Measurements from ENCODE around the gene FBXL17. TPM values are rescaled to one million over a fixed set of nuclear protein-coding genes. Genes with fewer than 3 reads are reported as not detected.
A peak's percentile ranks its signal among the peaks of the same experiment; 100 is the strongest.

FBXL17 gene
- total and polyA plus RNA-seq, 2 experiments from 2014 or later: 1.8 to 13.1 TPM

DNA sequence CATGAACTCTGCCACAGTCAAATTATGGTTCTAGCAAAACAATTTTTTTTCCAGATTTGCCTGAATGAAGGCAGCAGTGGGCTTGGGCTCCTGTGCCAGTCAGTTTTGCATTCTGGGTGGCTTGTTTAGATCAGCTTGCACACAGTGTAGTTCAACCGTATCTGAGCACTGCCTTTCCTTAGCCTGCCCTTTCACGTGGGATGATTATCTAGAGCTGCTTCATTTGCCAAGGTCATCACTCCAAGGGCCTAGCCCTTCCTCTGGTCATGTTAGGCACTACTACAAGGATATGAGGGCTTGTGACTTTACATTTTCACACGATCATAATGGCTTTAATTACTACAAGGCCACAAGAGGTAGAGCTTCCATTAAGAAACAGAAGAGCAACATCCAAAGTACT, 560.6 kb downstream of the FBXL17 start:
- Histone ChIP-seq H3K4me2 (ENCODE audit: unreplicated experiment) (no peak overlapping the region), H3K27ac (no peak overlapping the region), H4K20me1 (ENCODE audit: insufficient read depth) (no peaks in the 10 kb centered on the region), H3K4me3 (no peak overlapping the region), H3K4me1 (ENCODE audit: insufficient read depth) (peaks cover 3% of the 10 kb centered on the region; the same call in 1 of the 2 replicates), H3K36me3 (ENCODE audit: low read depth) (no peaks in the 10 kb centered on the region), H3F3A (ENCODE audit: insufficient read depth) (peaks cover 8% of the 10 kb centered on the region), H3K9me2 (ENCODE audit: insufficient read depth) (no peaks in the 10 kb centered on the region), H3K27me3 (replicated peaks; ENCODE audit: insufficient read depth) (no peaks in the 10 kb centered on the region), H3K79me2 (ENCODE audit: insufficient read depth) (no peaks in the 10 kb centered on the region), H3K9ac (no peak overlapping the region), H2AFZ (no peak overlapping the region), H3K9me3 (ENCODE audit: low read depth) (no peaks in the 10 kb centered on the region)
- in situ Hi-C loops (cut with MboI): no loop called here
- 93 to 95% methylated on average over 3 of the region's 3 CpGs for WGBS, 2 experiments (ENCODE audit: low coverage in 1 of 2, low lambda C conversion rate in 2 of 2, missing lambda C conversion rate in 2 of 2)
- TF ChIP-seq EZH2phosphoT487 (IDR thresholded peaks at IDR 0.05; ENCODE audit: insufficient read depth, low read depth): no peak
- no peak for TF ChIP-seq EZH2 (IDR thresholded peaks at IDR 0.05; ENCODE audit: insufficient read depth, poor library complexity, severe bottlenecking)
- DNase-seq: no peak

DNA sequence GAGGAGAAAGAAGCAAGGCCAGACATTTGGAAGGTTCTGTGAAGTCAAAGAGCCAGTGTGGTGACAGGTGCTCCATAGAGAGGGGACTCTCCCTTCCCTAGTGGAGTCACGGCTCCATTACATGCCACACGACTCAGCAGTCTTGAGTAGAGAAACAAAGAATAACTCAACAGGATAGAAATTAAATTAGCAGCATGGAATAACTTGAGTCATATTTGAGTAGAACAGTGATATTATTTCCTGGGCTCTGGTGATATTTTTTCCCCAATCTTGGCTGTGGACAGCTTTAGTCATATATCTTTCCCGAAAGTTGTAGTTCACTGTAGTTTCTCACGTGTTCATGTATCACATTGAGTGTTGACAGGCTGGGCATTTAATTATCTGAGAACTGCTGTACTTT, 561.5 kb downstream of the FBXL17 start:
- DNase-seq: peak; percentile 48
- H3K36me3 ChIP-seq (ENCODE audit: low read depth): no peaks in the 10 kb centered on the region
- H3K9ac ChIP-seq: no peak overlapping the region
- H4K20me1 ChIP-seq (ENCODE audit: insufficient read depth): no peaks in the 10 kb centered on the region
- H2AFZ ChIP-seq: no peak overlapping the region
- no peak overlapping the region for H3K4me2 ChIP-seq (ENCODE audit: unreplicated experiment)
- TF ChIP-seq EZH2 (IDR thresholded peaks at IDR 0.05; ENCODE audit: insufficient read depth, poor library complexity, severe bottlenecking) (no peak), EZH2phosphoT487 (IDR thresholded peaks at IDR 0.05; ENCODE audit: insufficient read depth, low read depth) (0 out of 2 replicates have a peak, but pooled peaks have one; percentile 41)
- H3K79me2 ChIP-seq (ENCODE audit: insufficient read depth): no peaks in the 10 kb centered on the region
- H3K9me2 ChIP-seq (ENCODE audit: insufficient read depth): no peaks in the 10 kb centered on the region
- no peaks in the 10 kb centered on the region for H3K9me3 ChIP-seq (ENCODE audit: low read depth)
- WGBS, 2 experiments (ENCODE audit: low coverage in 1 of 2, low lambda C conversion rate in 2 of 2, missing lambda C conversion rate in 2 of 2): 18 to 20% methylated on average over 4 of the region's 4 CpGs
- H3K27me3 ChIP-seq (replicated peaks; ENCODE audit: insufficient read depth): no peaks in the 10 kb centered on the region
- no peak overlapping the region for H3K27ac ChIP-seq
- H3K4me3 ChIP-seq: no peak overlapping the region
- peaks cover 3% of the 10 kb centered on the region; the same call in 1 of the 2 replicates for H3K4me1 ChIP-seq (ENCODE audit: insufficient read depth)
- H3F3A ChIP-seq (ENCODE audit: insufficient read depth): peaks cover 8% of the 10 kb centered on the region
- in situ Hi-C loops (cut with MboI): no loop called here

DNA sequence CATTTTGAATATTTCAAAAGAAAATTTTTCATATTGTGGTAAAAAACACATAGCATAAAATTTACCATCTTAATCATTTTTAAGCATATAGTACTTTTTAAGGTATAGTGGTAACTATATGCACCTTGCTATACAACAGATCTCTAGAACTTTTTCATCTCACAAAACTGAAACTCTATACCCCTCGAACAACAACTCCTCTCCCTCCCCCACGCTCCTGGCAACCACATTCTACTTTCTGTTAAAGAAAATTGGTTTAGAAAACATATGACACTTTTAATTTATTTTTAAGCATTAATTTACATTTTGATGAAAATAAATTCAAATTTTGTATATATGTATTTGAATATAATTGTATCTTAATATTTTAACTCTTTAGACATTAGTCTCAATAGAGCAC, 563.9 kb downstream of the FBXL17 start:
- whole genome bisulfite sequencing, 2 experiments (ENCODE audit: low coverage in 1 of 2, low lambda C conversion rate in 2 of 2, missing lambda C conversion rate in 2 of 2): 62 to 63% methylated on average over 2 of the region's 2 CpGs
- H3K27me3 ChIP-seq (replicated peaks; ENCODE audit: insufficient read depth): no peaks in the 10 kb centered on the region
- no peak overlapping the region for H2AFZ ChIP-seq
- peaks cover 8% of the 10 kb centered on the region for H3K4me1 ChIP-seq (ENCODE audit: insufficient read depth)
- no peak overlapping the region for H3K27ac ChIP-seq
- no peaks in the 10 kb centered on the region for H3K36me3 ChIP-seq (ENCODE audit: low read depth)
- H3K9me2 ChIP-seq (ENCODE audit: insufficient read depth): no peaks in the 10 kb centered on the region
- H3K9me3 ChIP-seq (ENCODE audit: low read depth): no peaks in the 10 kb centered on the region
- H3F3A ChIP-seq (ENCODE audit: insufficient read depth): peaks cover 8% of the 10 kb centered on the region
- no peak for TF ChIP-seq EZH2phosphoT487 (IDR thresholded peaks at IDR 0.05; ENCODE audit: insufficient read depth, low read depth)
- no peak for TF ChIP-seq EZH2 (IDR thresholded peaks at IDR 0.05; ENCODE audit: insufficient read depth, poor library complexity, severe bottlenecking)
- no peak overlapping the region for H3K4me3 ChIP-seq
- no peak for DNase-seq
- H4K20me1 ChIP-seq (ENCODE audit: insufficient read depth): no peaks in the 10 kb centered on the region
- no peak overlapping the region for H3K4me2 ChIP-seq (ENCODE audit: unreplicated experiment)
- no peaks in the 10 kb centered on the region for H3K79me2 ChIP-seq (ENCODE audit: insufficient read depth)
- in situ Hi-C loops (cut with MboI): no loop called here
- H3K9ac ChIP-seq: no peak overlapping the region

GRCh38 chr5:107817436-107817835, 564.5 kb downstream of the FBXL17 start:
- H3K36me3 ChIP-seq (ENCODE audit: low read depth): no peaks in the 10 kb centered on the region
- DNase-seq: no peak
- peaks cover 13% of the 10 kb centered on the region for H3K4me1 ChIP-seq (ENCODE audit: insufficient read depth)
- in situ Hi-C loops (cut with MboI): no loop called here
- no peaks in the 10 kb centered on the region for H3K79me2 ChIP-seq (ENCODE audit: insufficient read depth)
- no peaks in the 10 kb centered on the region for H4K20me1 ChIP-seq (ENCODE audit: insufficient read depth)
- TF ChIP-seq EZH2phosphoT487 (IDR thresholded peaks at IDR 0.05; ENCODE audit: insufficient read depth, low read depth) (no peak), EZH2 (IDR thresholded peaks at IDR 0.05; ENCODE audit: insufficient read depth, poor library complexity, severe bottlenecking) (no peak)
- no peak overlapping the region for H3K27ac ChIP-seq
- no peak overlapping the region for H3K9ac ChIP-seq
- 84 to 92% methylated on average over 3 of the region's 3 CpGs for WGBS, 2 experiments (ENCODE audit: low coverage in 1 of 2, low lambda C conversion rate in 2 of 2, missing lambda C conversion rate in 2 of 2)
- H3K4me2 ChIP-seq (ENCODE audit: unreplicated experiment): no peak overlapping the region
- H3K9me3 ChIP-seq (ENCODE audit: low read depth): no peaks in the 10 kb centered on the region
- H3K4me3 ChIP-seq: no peak overlapping the region
- peaks cover 8% of the 10 kb centered on the region for H3F3A ChIP-seq (ENCODE audit: insufficient read depth)
- H3K9me2 ChIP-seq (ENCODE audit: insufficient read depth): no peaks in the 10 kb centered on the region
- H2AFZ ChIP-seq: no peak overlapping the region
- H3K27me3 ChIP-seq (replicated peaks; ENCODE audit: insufficient read depth): no peaks in the 10 kb centered on the region

GRCh38 chr5:107815109-107815508, 566.8 kb downstream of the FBXL17 start:
- Histone ChIP-seq H3K4me3 (no peak overlapping the region), H3K9me3 (ENCODE audit: low read depth) (no peaks in the 10 kb centered on the region), H3K36me3 (ENCODE audit: low read depth) (no peaks in the 10 kb centered on the region), H3K79me2 (ENCODE audit: insufficient read depth) (no peaks in the 10 kb centered on the region), H4K20me1 (ENCODE audit: insufficient read depth) (no peaks in the 10 kb centered on the region), H3F3A (ENCODE audit: insufficient read depth) (peaks cover 2% of the 10 kb centered on the region; the same call in 1 of the 2 replicates), H3K27ac (no peak overlapping the region), H2AFZ (no peak overlapping the region), H3K9me2 (ENCODE audit: insufficient read depth) (no peaks in the 10 kb centered on the region), H3K9ac (no peak overlapping the region), H3K4me2 (ENCODE audit: unreplicated experiment) (no peak overlapping the region), H3K4me1 (ENCODE audit: insufficient read depth) (peaks cover 17% of the 10 kb centered on the region), H3K27me3 (replicated peaks; ENCODE audit: insufficient read depth) (no peaks in the 10 kb centered on the region)
- in situ Hi-C loops (cut with MboI): no loop called here
- no peak for DNase-seq
- TF ChIP-seq EZH2phosphoT487 (IDR thresholded peaks at IDR 0.05; ENCODE audit: insufficient read depth, low read depth) (no peak), EZH2 (IDR thresholded peaks at IDR 0.05; ENCODE audit: insufficient read depth, poor library complexity, severe bottlenecking) (no peak)
- WGBS, 2 experiments (ENCODE audit: low coverage in 1 of 2, low lambda C conversion rate in 2 of 2, missing lambda C conversion rate in 2 of 2): 80 to 81% methylated on average over 10 of the region's 10 CpGs

Measured in GM23248 (cell line).